Activated CD4-positive, alpha-beta T cell treated with anti-CD3 and anti-CD28 coated beads, Interleukin-2, amount 50 U/mL, for 16 hours (primary cell): Measurements from ENCODE around the gene CSH2.

Source experiments
- DNase-seq: peaks from one replicate; pipeline ENCODE4 v3.0.0-alpha.2; 2020

CSH2 gene

GRCh38 chr17:63854709-63855108 is 18.8 kb downstream of the CSH2 start:
- no peak for DNase-seq

GRCh38 chr17:63853260-63853659 is 20.2 kb downstream of the CSH2 start:
- no peak for DNase-seq

- DNase-seq: no peak
Measured at GRCh38 chr17:63850401-63850800, 23.1 kb downstream of the CSH2 start.

GRCh38 chr17:63848834-63849689 is 24.4 kb downstream of the CSH2 start:
- peak; percentile 95 for DNase-seq

GRCh38 chr17:63847525-63848249 is 25.8 kb downstream of the CSH2 start:
- no peak for DNase-seq

GRCh38 chr17:63845509-63845908 is 28.0 kb downstream of the CSH2 start:
- no peak for DNase-seq

GRCh38 chr17:63843910-63844677 is 29.4 kb downstream of the CSH2 start:
- no peak for DNase-seq

GRCh38 chr17:63843387-63843888 is 30.0 kb downstream of the CSH2 start:
- DNase-seq: peak; percentile 59

- DNase-seq: peak; percentile 99
Measured at GRCh38 chr17:63842540-63843386, 30.7 kb downstream of the CSH2 start, which contains the start of gene SMARCD2. Gene SMARCD2, minus strand, starts transcription at chr17:63842685. Its CDS starts 11 bp downstream, at chr17:63842674.

- DNase-seq: no peak
Measured at GRCh38 chr17:63842173-63842539, 31.3 kb downstream of the CSH2 start.

- DNase-seq: no peak
Measured at GRCh38 chr17:63841350-63842172, 31.9 kb downstream of the CSH2 start.

- DNase-seq: no peak
Measured at GRCh38 chr17:63840591-63841349, 32.7 kb downstream of the CSH2 start.

GRCh38 chr17:63838631-63839171 is 34.8 kb downstream of the CSH2 start:
- DNase-seq: no peak

GRCh38 chr17:63837962-63838600 is 35.4 kb downstream of the CSH2 start:
- DNase-seq: no peak

GRCh38 chr17:63837480-63837879 is 36.0 kb downstream of the CSH2 start:
- no peak for DNase-seq

GRCh38 chr17:63836811-63837210 is 36.7 kb downstream of the CSH2 start:
- DNase-seq: no peak

- no peak for DNase-seq
Measured at GRCh38 chr17:63835167-63835720, 38.2 kb downstream of the CSH2 start.

GRCh38 chr17:63834431-63835166 is 38.9 kb downstream of the CSH2 start:
- DNase-seq: peak; percentile 85
